ENCODE data around the gene OGG1.

The OGG1 gene

DNA sequence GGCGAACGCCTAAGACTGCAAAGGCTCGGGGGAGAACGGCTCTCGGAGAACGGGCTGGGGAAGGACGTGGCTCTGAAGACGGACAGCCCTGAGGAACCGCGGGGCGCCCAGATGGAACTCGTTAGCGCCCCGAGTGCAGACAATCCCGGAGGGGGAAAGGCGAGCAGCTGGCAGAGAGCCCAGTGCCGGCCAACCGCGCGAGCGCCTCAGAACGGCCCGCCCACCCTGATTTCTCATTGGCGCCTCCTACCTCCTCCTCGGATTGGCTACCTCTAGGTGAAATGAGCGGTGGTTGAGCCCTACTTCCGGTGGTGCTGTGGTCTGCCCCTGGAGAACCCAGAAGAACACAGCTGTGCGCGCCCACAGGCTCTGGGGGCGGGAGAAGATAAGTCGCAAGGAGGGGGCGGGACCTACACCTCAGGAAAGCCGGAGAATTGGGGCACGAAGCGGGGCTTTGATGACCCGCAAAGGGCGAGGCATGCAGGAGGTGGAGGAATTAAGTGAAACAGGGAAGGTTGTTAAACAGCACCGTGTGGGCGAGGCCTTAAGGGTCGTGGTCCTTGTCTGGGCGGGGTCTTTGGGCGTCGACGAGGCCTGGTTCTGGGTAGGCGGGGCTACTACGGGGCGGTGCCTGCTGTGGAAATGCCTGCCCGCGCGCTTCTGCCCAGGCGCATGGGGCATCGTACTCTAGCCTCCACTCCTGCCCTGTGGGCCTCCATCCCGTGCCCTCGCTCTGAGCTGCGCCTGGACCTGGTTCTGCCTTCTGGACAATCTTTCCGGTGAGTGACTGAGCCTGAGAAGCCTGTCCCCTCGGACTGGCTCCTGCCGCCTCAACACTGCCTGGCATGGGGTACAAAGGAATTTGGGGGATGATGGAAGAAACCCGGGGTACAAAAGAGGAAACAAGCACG is at the start of gene OGG1:
TSS of gene OGG1 (plus strand) at position 308 of the 911 bp plus-strand sequence. CDS start at position 643, 335 bp downstream.
- FAIRE-seq = no peak
- DNase-seq (ENCODE audit: insufficient read length, low spot score) = peak; percentile 99

DNA sequence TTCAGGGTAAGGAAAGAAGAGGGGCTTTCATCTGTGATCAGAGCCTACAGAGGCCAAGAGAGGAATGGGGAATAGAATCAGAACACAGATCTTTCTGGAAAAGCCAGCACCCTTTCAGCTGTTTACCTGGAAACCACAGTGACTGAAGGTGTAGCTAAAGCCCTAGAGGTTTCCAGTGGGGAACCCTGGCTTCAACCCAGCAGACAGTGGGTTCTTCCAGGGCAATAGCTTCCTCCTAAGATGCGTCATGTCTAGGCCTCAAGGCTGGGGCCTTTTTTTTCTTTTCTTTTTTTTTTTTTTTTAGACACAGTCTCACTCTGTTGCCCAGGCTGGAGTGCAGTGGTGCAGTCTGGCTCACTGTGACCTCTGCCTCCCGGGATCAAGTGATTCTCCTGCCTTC is 49.2 kb upstream of the OGG1 start:
- no peak for DNase-seq (ENCODE audit: insufficient read length, low spot score)

DNA sequence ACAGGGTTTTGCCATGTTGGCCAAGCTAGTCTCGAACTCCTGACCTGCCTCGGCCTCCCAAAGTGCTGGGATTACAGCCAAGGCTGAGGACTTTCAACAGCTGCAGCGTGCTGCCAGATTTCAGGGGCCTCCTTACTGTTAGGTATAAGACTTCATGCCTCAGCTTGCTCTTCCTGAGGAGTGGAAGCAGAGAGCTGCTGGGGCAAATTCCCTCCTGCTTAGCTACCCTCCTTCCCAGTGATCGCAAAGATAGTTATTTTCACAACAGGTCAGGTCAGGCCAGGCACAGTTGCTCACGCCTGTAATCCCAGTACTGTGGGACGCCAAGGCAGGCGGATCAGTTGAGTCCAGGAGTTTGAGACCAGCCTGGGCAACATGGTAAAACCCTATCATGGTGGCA is 48.7 kb upstream of the OGG1 start:
- no peak for FAIRE-seq

More for the DNA sequence above, 49.2 kb upstream of the OGG1 start:
- no peak for FAIRE-seq

DNA sequence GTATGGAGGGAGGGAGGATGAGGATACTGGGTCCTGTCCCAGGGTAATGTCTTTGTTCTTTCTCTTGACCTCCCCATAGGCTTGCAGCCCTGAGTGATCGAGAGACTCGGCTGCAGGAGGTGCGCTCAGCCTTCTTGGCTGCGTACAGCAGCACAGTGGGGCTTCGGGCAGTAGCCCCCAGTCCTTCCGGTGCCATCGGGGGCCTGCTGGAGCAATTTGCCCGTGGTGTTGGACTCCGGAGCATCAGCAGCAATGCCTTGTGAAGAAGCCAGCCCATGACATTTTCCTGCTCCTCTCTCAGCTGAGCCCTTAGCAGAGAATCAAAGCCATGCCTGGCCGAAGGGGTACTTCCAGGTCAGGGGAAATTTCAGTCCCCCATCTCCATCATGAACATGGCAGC is 48.0 kb upstream of the OGG1 start:
- DNase-seq (ENCODE audit: insufficient read length, low spot score) = no peak
- no peak for FAIRE-seq

More for the DNA sequence above, 48.7 kb upstream of the OGG1 start:
- no peak for DNase-seq (ENCODE audit: insufficient read length, low spot score)

DNA sequence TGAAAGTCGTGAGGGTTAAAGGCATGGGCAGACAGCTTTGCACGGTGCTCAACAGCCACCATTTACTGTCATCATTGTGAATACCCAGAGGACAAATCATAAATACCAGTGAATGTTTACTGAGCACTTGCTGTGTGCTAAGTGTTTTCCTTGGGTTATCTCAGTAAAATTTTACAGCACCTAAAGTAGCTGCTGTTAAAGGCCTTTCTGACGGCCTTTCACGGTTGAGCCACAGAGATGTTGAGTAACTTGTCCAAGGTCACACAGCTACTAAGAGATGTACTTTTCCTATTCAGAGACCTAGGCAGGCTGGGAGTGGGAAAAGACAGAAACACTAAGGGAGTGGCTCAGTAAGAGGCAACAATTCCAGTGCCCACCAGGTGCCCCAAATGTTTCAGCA is 46.5 kb upstream of the OGG1 start:
- DNase-seq (ENCODE audit: insufficient read length, low spot score) (no peak), FAIRE-seq (no peak)

DNA sequence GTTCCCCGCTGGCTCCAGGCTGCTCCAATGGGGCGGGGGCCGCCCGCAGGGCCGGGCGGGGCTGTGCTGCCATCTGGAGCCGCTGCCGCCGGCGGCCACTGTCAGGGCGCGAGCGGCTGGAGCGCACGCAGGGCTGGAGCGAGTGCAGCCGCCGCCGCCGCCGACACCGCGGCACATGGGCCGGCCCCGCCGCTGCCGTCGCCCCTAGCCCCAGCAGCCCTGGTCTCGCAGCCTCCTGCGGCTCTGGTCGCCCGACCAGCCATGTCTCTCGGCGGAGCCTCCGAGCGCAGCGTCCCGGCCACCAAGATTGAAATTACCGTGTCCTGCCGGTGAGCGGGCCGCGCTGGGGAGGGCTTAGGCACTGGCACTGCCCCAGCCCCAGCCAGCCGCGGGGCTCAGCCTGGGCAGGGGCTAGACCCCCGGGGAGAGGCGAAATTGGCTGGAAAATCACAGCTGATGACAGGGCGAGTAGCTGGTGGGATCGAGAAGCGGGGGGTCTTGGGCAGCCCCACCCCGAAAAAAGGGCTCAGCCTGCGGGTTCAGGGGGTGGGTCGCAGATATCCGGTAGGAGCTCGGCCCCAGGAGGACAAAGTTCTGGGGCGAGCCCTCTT is 45.9 kb upstream of the OGG1 start, which contains the start of gene CPNE9:
TSS of gene CPNE9 (plus strand) at position 98 of the 611 bp plus-strand sequence. CDS start at position 262, 164 bp downstream.
- DNase-seq (ENCODE audit: insufficient read length, low spot score) = no peak
- FAIRE-seq = no peak

DNA sequence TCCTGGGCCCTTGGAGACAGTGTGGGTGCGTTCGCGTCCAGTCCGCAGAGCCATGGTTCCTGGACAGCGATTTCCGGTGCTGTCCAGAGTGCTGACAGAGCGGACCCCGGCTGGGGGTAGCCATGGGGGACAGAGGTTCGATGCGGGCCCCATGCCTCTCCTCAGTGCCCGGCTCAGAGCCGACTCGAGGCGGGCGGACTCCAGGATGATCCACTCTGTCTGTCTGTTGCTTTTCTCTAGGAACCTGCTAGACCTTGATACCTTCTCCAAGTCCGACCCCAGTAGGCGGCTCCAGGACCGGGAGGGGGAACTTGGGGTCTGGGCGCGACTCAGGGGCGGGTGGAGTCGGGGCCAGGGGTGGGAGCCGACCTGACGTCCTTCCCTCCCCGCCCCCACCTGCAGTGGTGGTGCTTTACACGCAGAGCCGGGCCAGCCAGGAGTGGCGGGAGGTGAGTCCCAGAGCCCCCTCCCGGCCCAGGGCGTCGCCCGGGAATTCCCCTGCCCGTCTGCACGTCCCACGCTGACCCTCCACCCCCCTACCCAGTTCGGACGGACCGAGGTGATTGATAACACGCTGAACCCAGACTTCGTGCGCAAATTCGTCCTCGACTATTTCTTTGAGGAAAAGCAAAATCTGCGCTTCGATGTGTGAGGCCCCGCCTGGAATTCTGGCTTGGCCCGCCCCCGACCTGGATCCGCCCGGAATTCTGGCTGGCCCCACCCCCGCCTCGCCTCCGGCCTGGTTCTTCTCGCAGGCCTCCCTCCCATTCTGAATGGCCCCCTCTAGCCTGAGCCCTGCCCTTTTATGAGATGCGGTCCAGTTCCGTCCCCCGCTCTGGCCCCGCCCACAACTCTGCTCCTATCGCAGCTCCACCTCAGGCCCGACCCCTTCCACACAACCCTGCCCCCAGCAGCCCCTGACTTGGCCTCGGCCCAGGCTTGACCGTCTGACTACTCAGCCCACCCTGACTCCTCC is 45.1 kb upstream of the OGG1 start:
- no peak for FAIRE-seq

DNA sequence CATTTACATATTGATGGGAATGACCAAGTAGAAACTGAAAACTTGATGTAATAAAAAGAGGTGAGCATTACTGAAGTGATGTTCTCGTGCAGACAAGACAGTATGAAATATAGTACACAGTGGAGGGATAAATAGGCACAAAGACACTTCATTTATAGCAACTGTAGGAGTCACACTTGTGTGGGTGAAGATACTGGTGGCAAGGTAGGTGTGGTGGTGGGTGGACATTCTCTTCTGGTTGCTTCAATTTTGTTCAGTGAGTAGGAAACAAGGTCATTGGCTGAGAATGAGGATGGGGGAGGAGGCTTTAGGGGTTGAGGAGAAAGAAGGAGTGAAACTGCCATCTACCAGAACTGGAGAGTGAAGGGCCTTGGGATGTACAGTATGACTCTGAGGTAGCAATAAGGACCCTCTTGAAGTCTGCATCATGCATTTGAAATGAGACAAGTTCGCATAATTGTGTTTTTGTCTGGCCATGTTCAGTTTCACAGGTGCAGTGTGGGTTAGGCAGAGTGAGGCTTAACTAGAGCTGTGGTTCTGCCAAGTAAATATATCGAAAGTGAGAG is 39.5 kb upstream of the OGG1 start:
- DNase-seq (ENCODE audit: insufficient read length, low spot score) (no peak), FAIRE-seq (no peak)

More for the DNA sequence above, 45.1 kb upstream of the OGG1 start:
- DNase-seq (ENCODE audit: insufficient read length, low spot score) = peak; percentile 57

DNA sequence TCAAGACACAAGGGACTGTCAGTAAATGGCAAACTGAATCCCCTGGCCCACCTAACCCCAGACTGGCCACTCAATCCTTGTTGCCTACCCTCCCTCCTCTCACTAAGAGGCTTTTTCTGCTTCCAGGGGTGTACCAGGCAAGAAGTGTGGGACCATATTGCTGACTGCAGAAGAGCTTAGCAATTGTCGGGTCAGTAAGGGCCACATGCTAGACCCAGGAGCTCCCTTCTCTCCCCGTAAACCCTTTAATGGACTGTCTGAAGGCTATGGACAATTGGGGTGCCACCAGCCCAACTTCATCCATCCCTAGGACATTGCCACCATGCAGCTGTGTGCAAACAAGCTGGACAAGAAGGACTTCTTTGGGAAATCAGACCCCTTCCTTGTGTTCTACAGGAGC is 37.3 kb upstream of the OGG1 start:
- DNase-seq (ENCODE audit: insufficient read length, low spot score) (no peak), FAIRE-seq (no peak)

DNA sequence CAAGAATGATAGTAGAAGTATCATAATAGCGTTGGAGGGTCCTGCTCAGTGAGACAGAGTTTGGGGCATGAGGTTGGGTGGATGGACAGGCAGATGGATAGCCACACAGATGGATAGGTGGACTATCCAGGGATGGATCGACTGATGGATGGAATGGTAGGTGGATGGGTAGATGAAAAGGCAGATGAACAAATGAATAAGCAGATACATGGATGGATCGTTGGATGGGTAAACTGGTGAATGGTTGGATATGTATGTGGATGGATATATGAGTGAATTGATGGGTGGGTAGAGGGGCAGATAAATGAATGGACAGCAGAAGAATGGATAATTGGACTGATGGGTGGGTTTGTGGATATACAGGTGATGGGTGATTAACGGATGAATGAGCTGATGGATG is 36.6 kb upstream of the OGG1 start:
- FAIRE-seq = no peak
- no peak for DNase-seq (ENCODE audit: insufficient read length, low spot score)

DNA sequence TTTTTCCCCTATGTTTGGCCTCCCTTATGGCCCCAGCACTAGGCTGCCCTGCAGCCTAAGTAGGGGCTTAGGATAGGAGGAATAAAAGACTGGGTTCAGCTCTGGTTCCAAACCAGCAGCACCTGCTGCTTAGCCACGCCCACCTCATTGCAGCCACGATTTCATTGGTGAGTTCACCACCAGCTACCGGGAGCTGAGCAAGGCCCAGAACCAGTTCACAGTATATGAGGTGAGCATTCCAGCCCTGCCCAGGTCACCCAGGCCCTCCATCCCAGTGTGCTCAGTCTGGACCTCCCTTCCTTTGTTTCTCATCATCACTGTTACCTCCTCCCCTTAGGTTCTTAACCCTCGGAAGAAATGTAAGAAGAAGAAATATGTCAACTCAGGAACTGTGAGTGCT is 34.6 kb upstream of the OGG1 start:
- FAIRE-seq = no peak
- no peak for DNase-seq (ENCODE audit: insufficient read length, low spot score)

DNA sequence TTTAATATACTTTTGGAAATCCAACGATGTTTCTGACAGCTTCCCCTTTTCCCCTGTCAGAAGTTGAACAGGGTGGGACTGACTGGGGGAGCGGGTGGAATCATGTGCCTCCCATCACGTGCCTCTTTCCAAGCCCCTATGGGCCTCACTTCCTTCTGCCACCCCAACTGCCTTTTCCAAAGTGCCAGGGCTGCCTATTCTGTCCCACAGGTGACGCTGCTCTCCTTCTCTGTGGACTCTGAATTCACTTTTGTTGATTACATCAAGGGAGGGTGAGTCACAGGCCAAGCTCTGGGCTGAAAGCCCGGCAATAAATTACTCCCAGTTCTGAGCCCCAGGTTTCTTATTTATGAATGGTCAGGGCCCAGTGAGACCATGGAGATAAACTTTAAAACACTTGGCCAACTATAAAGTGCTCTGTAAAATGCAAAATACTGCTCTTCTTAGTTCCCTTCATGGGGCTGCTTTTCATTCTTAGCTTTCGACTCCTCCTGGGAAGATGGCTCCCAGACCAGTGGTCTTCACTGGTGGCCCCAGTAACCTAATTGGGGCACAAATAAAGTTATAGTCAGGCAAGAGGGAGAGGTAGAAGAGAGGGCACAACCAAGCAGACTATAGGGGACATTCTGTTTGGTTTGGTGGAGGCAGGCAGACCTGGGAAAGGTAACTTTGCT is 33.9 kb upstream of the OGG1 start:
- FAIRE-seq (peak; percentile 23), DNase-seq (ENCODE audit: insufficient read length, low spot score) (peak; percentile 90)

DNA sequence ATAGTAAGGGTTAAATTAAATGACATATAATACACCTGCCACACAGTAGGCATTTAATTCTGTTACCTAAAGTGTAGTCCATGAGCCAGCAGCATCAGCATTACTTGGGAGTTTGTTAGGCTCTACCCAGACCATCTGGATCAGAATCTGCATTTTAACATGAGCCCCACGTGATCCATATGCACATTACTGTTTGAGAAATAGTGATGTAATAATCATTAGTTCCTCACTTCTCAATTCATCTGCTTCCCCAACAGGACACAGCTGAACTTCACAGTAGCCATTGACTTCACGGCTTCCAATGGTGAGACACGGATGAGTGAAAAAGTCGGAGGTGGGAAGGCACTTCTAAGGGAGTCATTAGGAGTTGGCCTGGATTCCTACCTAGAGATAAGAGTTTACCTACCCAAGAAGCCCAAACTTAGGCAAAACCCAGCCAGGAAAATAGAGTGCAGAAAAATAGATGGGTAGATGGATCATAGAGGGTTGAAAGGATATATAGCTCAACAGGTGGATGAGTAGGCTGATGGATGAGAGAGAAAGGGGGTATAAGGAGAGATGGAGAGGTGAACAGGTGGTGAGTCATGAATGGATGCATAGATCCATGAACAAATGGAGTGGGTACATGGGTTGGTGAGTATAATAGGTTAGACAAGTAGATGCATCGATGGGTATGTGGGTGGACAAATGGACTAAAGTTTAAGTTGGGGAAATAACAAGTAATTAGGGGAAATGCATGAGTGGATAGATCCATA is 32.8 kb upstream of the OGG1 start:
- no peak for FAIRE-seq
- no peak for DNase-seq (ENCODE audit: insufficient read length, low spot score)

DNA sequence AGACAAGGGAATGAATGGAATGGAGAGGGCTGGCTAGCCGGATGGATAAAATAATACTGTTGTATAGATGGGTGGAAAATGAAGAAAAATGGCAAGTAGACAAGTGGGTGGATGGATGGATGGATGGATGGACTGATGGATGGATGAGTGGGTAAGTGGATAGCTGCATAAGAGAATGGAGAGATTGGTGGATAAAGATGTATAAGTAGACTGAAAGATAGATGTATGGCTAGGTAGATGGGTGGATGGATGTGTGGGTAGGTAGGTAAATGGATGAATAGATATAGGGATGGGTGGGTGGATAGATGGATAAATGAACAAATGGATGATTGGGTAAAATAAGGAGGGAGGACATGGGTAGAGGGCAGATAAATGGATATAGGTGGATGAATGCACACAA is 32.2 kb upstream of the OGG1 start:
- DNase-seq (ENCODE audit: insufficient read length, low spot score) (no peak), FAIRE-seq (no peak)

DNA sequence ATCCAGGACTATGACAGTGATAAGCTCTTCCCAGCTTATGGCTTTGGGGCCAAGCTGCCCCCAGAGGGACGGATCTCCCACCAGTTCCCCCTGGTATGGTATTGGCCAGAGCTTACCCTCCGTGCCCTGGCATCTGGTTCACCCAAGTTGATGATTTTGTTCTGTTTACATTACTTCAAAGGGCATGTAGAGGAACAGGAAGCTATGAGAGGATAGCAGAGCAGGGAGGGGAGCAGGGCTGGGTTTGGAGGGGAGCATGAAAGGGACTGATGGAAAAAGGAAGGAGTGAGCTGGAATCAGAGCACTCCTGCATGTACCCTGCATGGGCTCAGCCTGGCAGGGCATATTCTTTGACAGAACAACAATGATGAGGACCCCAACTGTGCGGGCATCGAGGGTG is 31.6 kb upstream of the OGG1 start:
- DNase-seq (ENCODE audit: insufficient read length, low spot score) = no peak
- no peak for FAIRE-seq

DNA sequence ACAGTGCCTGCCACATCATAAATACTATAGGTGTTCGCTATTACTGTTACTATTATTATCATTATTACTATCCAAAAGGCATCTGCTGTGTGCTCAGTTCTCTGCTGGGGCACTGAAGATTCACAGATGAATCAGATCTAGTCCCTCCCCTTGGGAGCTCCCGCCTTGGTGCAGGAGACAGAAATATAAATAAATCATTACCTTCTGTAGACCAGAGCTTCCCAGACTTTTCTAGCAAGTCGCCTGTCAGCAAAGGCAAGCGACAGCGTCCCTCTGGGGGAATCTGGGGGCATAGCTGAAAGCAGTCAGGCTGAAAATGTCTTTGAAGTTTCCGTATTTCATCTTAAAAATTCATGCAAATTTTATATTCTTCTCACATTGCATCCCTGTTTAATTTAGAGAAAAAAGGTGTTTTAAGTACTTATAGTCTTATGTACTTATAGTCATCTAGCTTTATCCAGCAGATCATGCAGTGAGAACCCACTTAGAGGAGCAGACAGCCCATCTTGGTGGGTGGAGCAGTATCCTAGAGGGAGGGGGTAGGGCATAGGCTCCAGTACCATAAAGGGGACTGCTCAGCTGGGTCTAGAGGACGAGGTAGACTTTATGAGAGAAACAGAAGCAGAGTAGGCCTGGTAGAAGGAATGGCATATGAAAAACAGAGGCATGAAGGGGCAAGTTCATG is 28.6 kb upstream of the OGG1 start:
- FAIRE-seq (no peak), DNase-seq (ENCODE audit: insufficient read length, low spot score) (no peak)

DNA sequence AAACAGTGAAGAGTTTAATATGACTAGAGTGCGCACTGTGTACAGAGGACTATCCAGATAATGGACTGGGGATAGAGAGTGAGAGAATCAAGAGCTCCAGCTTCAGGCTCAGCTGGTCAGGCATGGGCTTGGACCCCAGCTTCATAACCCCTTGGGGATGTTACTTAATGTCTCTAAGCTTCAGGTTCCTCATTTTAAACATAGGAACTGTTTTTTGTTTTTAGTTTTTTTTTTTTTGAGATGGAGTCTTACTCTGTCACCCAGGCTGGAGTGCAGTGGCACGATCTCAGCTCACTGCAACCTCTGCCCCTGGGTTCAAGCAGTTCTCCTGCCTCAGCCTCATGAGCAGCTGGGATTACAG is 28.1 kb upstream of the OGG1 start:
- no peak for DNase-seq (ENCODE audit: insufficient read length, low spot score)
- no peak for FAIRE-seq

DNA sequence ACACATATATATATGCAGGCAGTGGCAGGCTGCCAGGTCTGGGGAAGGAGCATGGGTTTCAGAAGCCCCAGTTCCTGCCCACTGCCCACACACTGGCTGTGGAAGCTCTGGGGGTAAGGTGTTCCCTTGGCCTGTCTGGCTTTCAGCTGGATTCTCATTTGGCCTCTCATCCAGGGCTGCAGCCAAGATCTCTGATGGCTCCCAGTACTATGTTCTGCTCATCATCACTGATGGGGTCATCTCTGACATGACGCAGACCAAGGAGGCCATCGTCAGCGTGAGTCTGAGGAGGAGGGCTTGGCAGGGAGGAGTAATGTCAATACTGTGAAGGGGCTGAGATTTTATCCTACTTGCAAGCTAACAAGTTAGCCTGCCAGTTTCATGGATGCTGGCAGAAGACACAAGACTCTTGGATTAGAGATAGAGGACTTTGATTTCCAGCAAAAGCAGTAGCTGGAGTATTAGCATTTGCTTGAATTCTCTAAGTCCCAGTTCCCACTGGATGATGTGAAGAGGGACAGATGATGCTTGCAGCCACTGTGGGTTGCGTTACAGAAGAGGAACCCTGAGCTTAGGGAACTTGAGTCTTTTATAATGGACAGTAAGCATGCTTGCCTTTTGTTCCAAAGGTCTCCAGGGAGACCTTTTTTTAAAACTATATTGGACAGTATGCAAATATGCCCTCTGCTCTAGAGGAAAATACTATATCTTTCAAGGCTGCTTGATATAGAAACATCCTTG is 23.8 kb upstream of the OGG1 start:
- FAIRE-seq = no peak
- DNase-seq (ENCODE audit: insufficient read length, low spot score) = no peak
